Left cardiac atrium (tissue), 4 donors: ENCODE results near the gene SETX. TPM values are rescaled to one million over a fixed set of nuclear protein-coding genes. Genes with fewer than 3 reads are reported as not detected.

ENCODE experiments used
- ATAC-seq, 2 donors: fragments of 200-7000 bp; cut with Tn5 transposase; one replicate each; pipeline ENCODE4 v1.9.1; 2020; ENCODE audit warnings: mild to moderate bottlenecking in 2 of 2, moderate library complexity in 2 of 2
- DNase-seq: peaks from one replicate; pipeline ENCODE4 v3.0.0-alpha.2; 2020
- intact Hi-C, 2 donors: fragments of 100-400 bp; cut with DNase I; formaldehyde crosslinking; loops; one replicate each; pipeline versions ENCODE4 v1.14.1 to v1.15.1; 2022 to 2023
- total RNA-seq, 2 donors: library from RNA; stranded (reverse); fragmentation: NEBNext Ultra II Directional; extraction: Animal tissue kit (Norgen Biotek cat#: 25700); gene quantifications; one replicate each; pipeline ENCODE4 v1.2.1, GENCODE V29; 2021
- donor health status: DM: no; HTN: yes; CAD: no.
- donor health status: DM: no; HTN: yes; CAD: no; lungs with severe emphysema.
- donor health status: DM: yes; HTN: yes; CAD: no.
- donor health status: Dilated cardiomyopathy.

SETX gene
- total RNA-seq, 2 donors from 2014 or later, result 25.7 to 32.8 TPM

- intact Hi-C loops, result no loop called here
- no peak for ATAC-seq
- DNase-seq, result no peak
Measured at GRCh38 chr9:132366481-132366880, 11.7 kb upstream of the SETX start.

GRCh38 chr9:132365986-132366385 lies 11.2 kb upstream of the SETX start:
- ATAC-seq (no peak), DNase-seq (no peak)
- intact Hi-C loops, result no loop called here

GRCh38 chr9:132364068-132364467 lies 9.3 kb upstream of the SETX start:
- intact Hi-C loops, result no loop called here
- ATAC-seq (no peak), DNase-seq (no peak)

GRCh38 chr9:132357764-132358163 lies 3.0 kb upstream of the SETX start:
- ATAC-seq, result no peak
- no peak for DNase-seq
- intact Hi-C loops, result no loop called here

- intact Hi-C loops, result no loop called here
- DNase-seq, result no peak
- no peak for ATAC-seq
Measured at GRCh38 chr9:132356324-132356924, 1.6 kb upstream of the SETX start.

GRCh38 chr9:132351404-132352045 lies 3.3 kb downstream of the SETX start:
- ATAC-seq, result no peak
- DNase-seq, result no peak
- intact Hi-C loops, result loop anchor here in 1 of 2 donors (2.0 kb wide), 1 partner anchor 51 kb away; no protein-coding TSS in a partner anchor

GRCh38 chr9:132350861-132351315 lies 3.9 kb downstream of the SETX start:
- ATAC-seq, result no peak
- intact Hi-C loops, result loop anchor here in 1 of 2 donors (2.0 kb wide), 1 partner anchor 52 kb away; no protein-coding TSS in a partner anchor

GRCh38 chr9:132348676-132349075 lies 6.1 kb downstream of the SETX start:
- intact Hi-C loops, result no loop called here
- DNase-seq (no peak), ATAC-seq (no peak)

More at GRCh38 chr9:132350861-132351315, 3.9 kb downstream of the SETX start:
- DNase-seq, result no peak

GRCh38 chr9:132346177-132346576 lies 8.6 kb downstream of the SETX start:
- DNase-seq (no peak), ATAC-seq (no peak)
- intact Hi-C loops, result no loop called here

- no peak for DNase-seq
- ATAC-seq, result no peak
- intact Hi-C loops, result no loop called here
Measured at GRCh38 chr9:132341177-132341840, 13.5 kb downstream of the SETX start.

GRCh38 chr9:132334364-132334763 lies 20.4 kb downstream of the SETX start:
- ATAC-seq, result no peak
- DNase-seq, result no peak
- intact Hi-C loops, result no loop called here

GRCh38 chr9:132333556-132333955 lies 21.2 kb downstream of the SETX start:
- ATAC-seq, result peak in 1 of 2 donors; percentile 47
- intact Hi-C loops, result no loop called here
- no peak for DNase-seq

GRCh38 chr9:132328580-132328979 lies 26.2 kb downstream of the SETX start:
- no peak for DNase-seq
- intact Hi-C loops, result no loop called here
- ATAC-seq, result no peak

GRCh38 chr9:132327537-132327936 lies 27.2 kb downstream of the SETX start:
- no peak for DNase-seq
- intact Hi-C loops, result no loop called here
- ATAC-seq, result no peak

- intact Hi-C loops, result no loop called here
- DNase-seq (no peak), ATAC-seq (no peak)
Measured at GRCh38 chr9:132324425-132324824, 30.4 kb downstream of the SETX start.

- DNase-seq (no peak), ATAC-seq (peak; percentile 57 to 63)
- intact Hi-C loops, result no loop called here
Measured at GRCh38 chr9:132319421-132320110, 35.2 kb downstream of the SETX start.

GRCh38 chr9:132312873-132313272 lies 41.9 kb downstream of the SETX start:
- ATAC-seq (no peak), DNase-seq (no peak)
- intact Hi-C loops, result no loop called here

- no peak for DNase-seq
- ATAC-seq, result no peak
- intact Hi-C loops, result no loop called here
Measured at GRCh38 chr9:132312426-132312825, 42.4 kb downstream of the SETX start.

- DNase-seq (no peak), ATAC-seq (no peak)
- intact Hi-C loops, result no loop called here
Measured at GRCh38 chr9:132311978-132312377, 42.8 kb downstream of the SETX start.

- DNase-seq, result no peak
- intact Hi-C loops, result no loop called here
- ATAC-seq, result no peak
Measured at GRCh38 chr9:132309056-132309455, 45.7 kb downstream of the SETX start.
